Effector memory CD4-positive, alpha-beta T cell (primary cell): Measurements from ENCODE around the gene NPS.

Experiments
- DNase-seq, 3 donors: peaks; one replicate each; pipeline ENCODE4 v3.0.0-alpha.2; 2020
- H3K27ac ChIP-seq: 2 replicates; pipeline ENCODE4 v1.7.0; 2013; ENCODE audit warnings: mild to moderate bottlenecking, low read length, moderate library complexity; ENCODE audit not compliant: insufficient read depth, poor library complexity, severe bottlenecking
- H3K27me3 ChIP-seq: replicated peaks from 2 replicates; pipeline ENCODE4 v1.7.0; 2013; ENCODE audit warnings: mild to moderate bottlenecking, low read length; ENCODE audit not compliant: insufficient read depth, control insufficient read depth, poor library complexity, severe bottlenecking
- H3K36me3 ChIP-seq: 2 replicates; pipeline ENCODE4 v1.7.0; 2013; ENCODE audit warnings: mild to moderate bottlenecking, low read length, moderate library complexity; ENCODE audit not compliant: control insufficient read depth, insufficient read depth
- H3K4me1 ChIP-seq: 2 replicates; pipeline ENCODE4 v1.7.0; 2013; ENCODE audit warnings: low read length, mild to moderate bottlenecking; ENCODE audit not compliant: control insufficient read depth, insufficient read depth, poor library complexity, severe bottlenecking
- H3K4me3 ChIP-seq: 2 replicates; pipeline ENCODE4 v1.7.0; 2013; ENCODE audit warnings: low read length, low read depth, mild to moderate bottlenecking; ENCODE audit not compliant: insufficient read depth, poor library complexity, severe bottlenecking
- H3K9me3 ChIP-seq: 2 replicates; pipeline ENCODE4 v1.7.0; 2013; ENCODE audit warnings: mild to moderate bottlenecking, low read length, moderate library complexity; ENCODE audit not compliant: control insufficient read depth

Gene NPS

DNA sequence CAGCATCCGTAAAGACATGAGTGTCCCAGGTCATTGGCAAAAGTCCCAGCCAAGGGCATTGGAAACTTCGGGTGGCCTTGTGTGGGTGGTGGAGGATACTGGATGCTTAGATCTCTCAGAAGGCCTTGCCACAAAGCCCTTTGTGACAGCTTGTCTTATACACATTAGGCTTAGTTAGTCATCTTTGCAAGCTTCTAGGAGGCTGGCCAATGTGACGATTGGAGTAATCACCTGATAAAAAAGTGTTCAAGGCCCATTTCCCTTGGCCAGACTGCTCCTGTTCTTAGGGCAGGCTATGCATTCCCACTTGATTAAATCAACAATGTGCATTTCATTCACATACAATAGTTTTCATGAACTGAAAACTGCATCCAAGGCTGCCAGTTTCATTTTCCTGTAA lies 26.9 kb downstream of the NPS start:
- Histone ChIP-seq H3K4me3 (no peak overlapping the region), H3K4me1 (no peaks in the 10 kb centered on the region), H3K27ac (no peak overlapping the region), H3K9me3 (no peaks in the 10 kb centered on the region), H3K36me3 (no peaks in the 10 kb centered on the region), H3K27me3 (no peaks in the 10 kb centered on the region)
- no peak for DNase-seq

DNA sequence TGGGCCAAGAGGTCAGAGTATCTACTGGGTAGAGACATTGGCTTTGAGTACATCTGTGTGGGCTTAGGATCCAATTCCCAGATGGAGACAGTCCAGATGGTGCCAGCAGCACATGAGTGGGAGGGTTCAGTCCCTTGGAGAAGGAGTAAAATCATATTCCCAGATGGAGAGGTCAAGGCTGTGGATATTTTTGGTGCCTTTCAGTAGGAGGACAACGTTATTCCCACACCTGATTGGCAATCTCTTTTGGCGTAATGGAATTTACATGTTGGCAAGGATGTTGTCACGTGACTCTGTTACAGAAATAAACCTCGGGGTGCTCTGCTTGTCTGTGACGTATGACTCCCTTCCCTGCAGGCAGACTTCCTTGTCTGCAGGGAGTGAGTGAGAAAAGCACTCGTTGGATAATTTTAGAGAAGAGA lies 27.6 kb downstream of the NPS start:
- Histone ChIP-seq H3K4me1 (no peaks in the 10 kb centered on the region), H3K27ac (no peak overlapping the region), H3K36me3 (no peaks in the 10 kb centered on the region), H3K9me3 (no peaks in the 10 kb centered on the region), H3K27me3 (no peaks in the 10 kb centered on the region), H3K4me3 (no peak overlapping the region)
- DNase-seq = no peak

GRCh38 chr10:127577376-127578258 lies 28.5 kb downstream of the NPS start:
- no peaks in the 10 kb centered on the region for H3K36me3 ChIP-seq
- no peaks in the 10 kb centered on the region for H3K27me3 ChIP-seq
- no peaks in the 10 kb centered on the region for H3K9me3 ChIP-seq
- no peaks in the 10 kb centered on the region for H3K4me1 ChIP-seq
- no peak overlapping the region for H3K4me3 ChIP-seq
- H3K27ac ChIP-seq = no peak overlapping the region
- DNase-seq = no peak

- Histone ChIP-seq H3K4me1 (no peaks in the 10 kb centered on the region), H3K27ac (no peak overlapping the region), H3K36me3 (no peaks in the 10 kb centered on the region), H3K9me3 (no peaks in the 10 kb centered on the region), H3K27me3 (no peaks in the 10 kb centered on the region), H3K4me3 (no peak overlapping the region)
- DNase-seq = no peak
Measured at GRCh38 chr10:127578259-127578960, 29.3 kb downstream of the NPS start.

DNA sequence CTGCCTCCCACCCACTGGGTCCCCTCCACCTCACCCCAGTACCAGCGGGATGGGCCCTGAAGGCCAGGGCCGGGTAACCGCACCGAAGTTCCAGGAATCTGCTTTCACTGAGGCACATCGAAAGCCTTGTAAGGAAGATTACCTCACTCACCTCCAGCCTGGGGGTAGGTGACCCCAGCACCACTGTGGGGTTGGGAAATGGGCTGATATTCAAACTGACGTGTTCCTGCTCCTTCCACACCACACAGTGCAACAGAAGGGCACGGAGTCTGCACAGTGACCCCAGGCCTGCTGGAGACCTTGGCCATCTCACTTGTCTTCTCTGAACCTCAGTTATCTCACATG lies 29.8 kb downstream of the NPS start:
- H3K36me3 ChIP-seq = no peaks in the 10 kb centered on the region
- no peak overlapping the region for H3K27ac ChIP-seq
- no peaks in the 10 kb centered on the region for H3K4me1 ChIP-seq
- H3K27me3 ChIP-seq = no peaks in the 10 kb centered on the region
- H3K9me3 ChIP-seq = no peaks in the 10 kb centered on the region
- DNase-seq = no peak
- no peak overlapping the region for H3K4me3 ChIP-seq

GRCh38 chr10:127579640-127580039 lies 30.5 kb downstream of the NPS start:
- no peaks in the 10 kb centered on the region for H3K9me3 ChIP-seq
- H3K36me3 ChIP-seq = no peaks in the 10 kb centered on the region
- no peak for DNase-seq
- no peaks in the 10 kb centered on the region for H3K27me3 ChIP-seq
- no peaks in the 10 kb centered on the region for H3K4me1 ChIP-seq
- no peak overlapping the region for H3K4me3 ChIP-seq
- H3K27ac ChIP-seq = no peak overlapping the region

GRCh38 chr10:127580822-127581221 lies 31.7 kb downstream of the NPS start:
- no peaks in the 10 kb centered on the region for H3K9me3 ChIP-seq
- no peak for DNase-seq
- no peaks in the 10 kb centered on the region for H3K4me1 ChIP-seq
- H3K27me3 ChIP-seq = no peaks in the 10 kb centered on the region
- H3K36me3 ChIP-seq = no peaks in the 10 kb centered on the region
- H3K4me3 ChIP-seq = no peak overlapping the region
- no peak overlapping the region for H3K27ac ChIP-seq

GRCh38 chr10:127585519-127586023 lies 36.5 kb downstream of the NPS start:
- no peaks in the 10 kb centered on the region for H3K4me1 ChIP-seq
- no peaks in the 10 kb centered on the region for H3K36me3 ChIP-seq
- DNase-seq = no peak
- no peak overlapping the region for H3K4me3 ChIP-seq
- H3K27ac ChIP-seq = no peak overlapping the region
- no peaks in the 10 kb centered on the region for H3K27me3 ChIP-seq
- no peaks in the 10 kb centered on the region for H3K9me3 ChIP-seq

DNA sequence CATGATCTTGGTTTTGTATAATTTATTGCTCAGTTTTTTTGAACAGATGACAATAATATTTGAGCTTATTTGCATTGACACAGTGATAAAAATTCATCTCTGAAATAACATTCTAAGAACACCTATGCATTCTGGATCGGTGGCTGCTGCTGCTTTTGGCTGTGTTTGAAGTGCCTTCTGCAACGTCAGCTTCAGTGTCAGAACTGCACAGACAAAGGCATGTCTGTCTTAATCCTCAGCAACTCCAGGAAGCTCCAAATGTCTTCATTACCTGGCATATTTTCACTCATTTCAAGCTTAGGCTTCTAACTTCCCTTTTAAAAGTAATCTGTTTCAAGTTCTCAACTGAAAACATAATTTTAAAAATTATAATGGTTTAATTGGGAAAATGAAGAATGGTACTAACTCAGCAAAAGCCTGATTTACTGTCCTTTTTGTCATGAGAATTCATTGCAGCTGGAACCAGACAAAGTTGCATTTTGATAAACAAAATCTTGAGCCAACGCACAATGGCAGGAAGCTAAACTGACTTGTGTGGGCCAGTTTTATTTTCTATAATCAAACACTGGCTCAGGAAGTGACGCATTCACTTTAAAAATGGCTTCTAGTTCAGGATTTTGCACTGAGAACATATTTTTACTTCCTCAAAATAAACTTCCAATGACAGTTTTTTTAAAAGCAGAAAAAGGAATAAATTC lies 38.7 kb downstream of the NPS start:
- no peak overlapping the region for H3K4me3 ChIP-seq

DNA sequence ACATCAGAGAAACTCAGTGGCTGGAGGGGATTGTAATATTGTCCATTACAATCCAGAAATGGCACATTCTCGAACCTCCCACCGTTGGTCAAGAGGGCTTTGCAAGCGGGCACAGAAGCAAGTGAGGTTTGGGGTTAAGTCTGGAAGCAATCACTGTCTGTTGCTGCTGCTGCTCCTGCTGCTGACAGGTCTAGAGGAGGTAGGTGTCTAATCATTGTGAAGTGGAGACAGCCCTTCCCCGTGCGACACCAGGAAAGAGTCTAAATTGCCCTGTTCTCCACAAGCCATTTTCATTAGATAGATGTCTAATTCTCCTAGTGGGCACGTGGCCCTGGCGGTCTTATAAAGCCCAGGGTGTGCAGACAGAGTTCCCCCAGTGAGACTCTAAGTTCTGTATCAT lies 43.5 kb downstream of the NPS start:
- no peaks in the 10 kb centered on the region for H3K4me1 ChIP-seq
- H3K9me3 ChIP-seq = no peaks in the 10 kb centered on the region
- no peak overlapping the region for H3K27ac ChIP-seq
- H3K27me3 ChIP-seq = no peaks in the 10 kb centered on the region
- H3K4me3 ChIP-seq = no peak overlapping the region
- DNase-seq = no peak
- H3K36me3 ChIP-seq = no peaks in the 10 kb centered on the region

More for the DNA sequence above, 38.7 kb downstream of the NPS start:
- DNase-seq = no peak
- no peaks in the 10 kb centered on the region for H3K36me3 ChIP-seq
- no peaks in the 10 kb centered on the region for H3K27me3 ChIP-seq
- no peaks in the 10 kb centered on the region for H3K9me3 ChIP-seq
- no peaks in the 10 kb centered on the region for H3K4me1 ChIP-seq
- no peak overlapping the region for H3K27ac ChIP-seq
